ENCODE measurements around the gene DNER.
"Not testable (repeated sequence)": the region's sequence is repeated elsewhere in the genome, so short reads cannot be mapped to it uniquely, and the experiment has no call there.

Gene DNER

GRCh38 chr2:229559986-229560385 is 154.4 kb downstream of the DNER start:
- ATAC-seq = no peak

- ATAC-seq = no peak
Observed at GRCh38 chr2:229553091-229553490, 161.3 kb downstream of the DNER start.

DNA sequence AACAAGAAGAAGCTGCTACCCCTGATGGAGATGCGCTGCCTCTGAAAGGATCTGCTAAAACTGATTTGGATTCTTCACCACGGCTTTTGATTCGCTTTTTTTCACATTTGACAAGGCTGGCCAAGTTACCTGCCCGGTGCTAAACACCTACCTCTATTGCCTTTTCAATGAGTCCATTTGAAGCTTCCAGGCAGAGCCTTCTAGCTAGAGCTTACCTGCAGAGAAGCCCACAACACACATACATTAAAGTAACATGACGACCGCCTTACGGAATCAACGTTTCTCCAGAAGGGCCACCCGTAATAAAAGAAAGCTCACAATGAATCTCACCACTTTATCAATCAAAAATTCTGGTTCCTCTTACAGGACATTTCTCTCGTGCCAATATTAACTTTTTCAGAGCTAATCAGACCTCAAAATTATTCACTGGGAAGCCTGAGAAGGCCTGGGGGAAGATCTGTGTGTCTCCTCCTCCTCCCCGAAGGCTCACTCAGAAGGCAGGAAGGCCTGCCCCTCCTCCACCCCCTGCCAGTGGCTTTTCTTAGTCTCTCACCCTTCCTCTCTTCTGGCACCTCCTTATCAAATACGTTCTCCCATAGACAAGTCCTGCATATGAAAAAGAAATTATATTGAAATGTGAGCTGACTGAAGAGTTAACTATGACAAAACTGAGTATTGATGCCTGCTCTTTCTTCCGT is 171.0 kb downstream of the DNER start:
- ATAC-seq = no peak

DNA sequence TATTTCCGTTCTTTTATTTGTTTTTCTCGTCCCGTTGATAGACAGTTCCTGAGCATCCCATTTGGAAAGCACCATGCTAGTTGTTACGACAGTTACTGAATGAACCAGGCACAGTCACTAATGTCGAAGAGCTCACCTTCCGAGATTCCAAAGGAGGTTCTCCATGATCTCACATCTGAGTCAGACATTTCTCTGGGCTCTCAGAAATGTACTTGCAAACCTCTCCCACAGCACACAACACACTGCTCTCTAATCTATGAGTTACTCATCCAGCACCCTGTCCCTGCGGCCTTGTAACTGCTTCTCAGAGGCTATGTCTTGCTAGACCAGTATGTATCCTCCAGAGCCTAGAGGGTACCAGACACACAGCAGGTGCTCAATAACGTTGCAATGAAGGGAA is 174.7 kb downstream of the DNER start:
- no peak for ATAC-seq

- ATAC-seq = no peak
Observed at GRCh38 chr2:229531594-229531993, 182.8 kb downstream of the DNER start.

DNA sequence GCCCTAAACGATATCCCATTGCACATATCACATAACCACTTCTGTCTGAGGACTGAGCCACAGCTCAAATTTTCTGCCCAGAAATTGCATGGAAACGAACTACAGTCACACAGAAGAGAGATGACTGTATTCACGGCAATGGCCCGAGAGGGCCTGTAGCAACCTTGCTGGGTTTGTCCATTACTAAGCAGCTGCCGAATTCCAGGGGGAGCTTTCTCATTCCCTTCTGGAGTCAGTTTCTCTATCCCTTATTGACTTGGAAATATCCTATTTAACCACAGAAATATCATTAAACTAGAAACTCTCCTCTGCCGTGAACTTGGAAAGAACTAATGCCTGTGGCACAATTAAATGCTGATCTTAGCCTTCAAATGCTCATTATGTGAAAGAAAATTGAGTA is 183.9 kb downstream of the DNER start:
- no peak for ATAC-seq

GRCh38 chr2:229528846-229529245 is 185.5 kb downstream of the DNER start:
- ATAC-seq = no peak

GRCh38 chr2:229526951-229527350 is 187.4 kb downstream of the DNER start:
- ATAC-seq = no peak

- ATAC-seq = no peak
Observed at GRCh38 chr2:229524799-229525198, 189.6 kb downstream of the DNER start.

DNA sequence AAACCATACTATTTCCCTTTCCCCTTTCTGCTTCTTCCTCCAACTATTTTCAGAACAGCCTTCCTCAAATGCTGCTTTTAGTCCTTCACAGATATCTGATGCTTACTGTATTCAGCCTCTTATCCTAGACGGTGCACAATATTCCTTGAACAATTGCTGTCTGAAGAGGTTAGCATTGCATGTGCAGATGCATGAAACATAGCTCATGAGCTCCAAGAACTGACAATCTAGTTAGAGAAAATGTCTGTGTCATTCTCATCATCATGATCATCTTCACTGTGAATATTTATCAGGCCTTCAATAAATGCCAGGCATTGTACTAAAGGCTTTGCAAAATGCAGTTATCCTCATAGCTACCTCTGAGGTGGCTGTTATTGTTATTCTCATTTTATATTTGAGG is 190.7 kb downstream of the DNER start:
- ATAC-seq = no peak

- no peak for ATAC-seq
Observed at GRCh38 chr2:229521576-229521975, 192.8 kb downstream of the DNER start.

DNA sequence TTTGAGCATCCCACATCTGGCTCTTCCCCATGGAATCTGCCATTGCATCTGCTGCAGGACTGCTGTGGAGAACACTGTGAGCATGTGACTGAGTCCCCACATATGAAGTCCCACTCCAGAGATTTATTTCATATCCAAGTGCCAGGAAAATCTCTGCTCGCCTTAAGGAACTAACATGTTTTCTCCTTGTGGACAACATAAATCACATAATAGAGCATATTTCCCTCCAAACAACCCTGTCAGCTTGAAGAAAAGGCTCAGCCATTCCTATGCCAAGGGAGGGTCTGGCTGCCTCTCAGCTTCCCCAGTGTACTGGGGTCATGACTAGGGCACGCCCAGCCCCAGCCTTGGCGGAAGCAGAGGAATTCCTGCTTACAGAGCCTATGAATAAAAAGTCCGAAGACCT is 193.7 kb downstream of the DNER start:
- ATAC-seq = no peak

DNA sequence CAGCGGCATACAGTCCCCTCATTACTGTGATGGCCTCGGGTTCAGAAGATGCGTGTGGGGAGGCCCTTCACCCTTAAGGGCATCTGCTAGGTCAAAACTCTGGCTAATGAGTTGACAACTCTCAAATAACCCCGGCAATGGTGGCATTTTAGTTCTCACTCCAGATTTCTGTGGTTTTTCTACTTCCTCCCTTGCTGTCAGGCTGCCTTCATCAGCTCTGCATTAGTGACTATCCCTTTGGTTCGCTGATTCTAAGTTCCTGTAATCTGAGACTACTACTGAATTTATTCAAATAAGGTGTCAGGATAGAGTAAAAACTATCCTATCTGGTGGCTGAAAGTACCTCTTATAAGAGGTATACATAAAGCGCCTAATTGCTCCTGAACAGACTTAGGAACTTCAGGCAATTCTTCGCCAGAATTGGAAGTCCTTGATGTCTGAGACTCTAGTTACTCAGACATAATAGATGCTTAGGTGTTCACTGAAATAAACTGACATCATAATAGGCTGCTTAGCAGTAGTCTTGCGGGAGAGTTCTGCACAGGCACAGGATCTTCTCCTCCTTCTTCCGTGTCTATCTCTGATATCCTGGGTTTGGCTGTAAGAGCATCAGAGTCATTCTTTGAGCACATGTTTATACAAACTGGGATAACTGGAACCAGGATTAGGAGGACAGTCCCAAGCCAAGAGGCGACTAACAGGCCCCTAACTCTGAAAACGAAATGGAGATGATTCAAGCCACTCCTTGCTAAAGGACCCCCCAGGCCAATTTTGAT is 194.5 kb downstream of the DNER start:
- no peak for ATAC-seq

GRCh38 chr2:229514273-229514895 is 200.0 kb downstream of the DNER start:
- ATAC-seq = no peak

DNA sequence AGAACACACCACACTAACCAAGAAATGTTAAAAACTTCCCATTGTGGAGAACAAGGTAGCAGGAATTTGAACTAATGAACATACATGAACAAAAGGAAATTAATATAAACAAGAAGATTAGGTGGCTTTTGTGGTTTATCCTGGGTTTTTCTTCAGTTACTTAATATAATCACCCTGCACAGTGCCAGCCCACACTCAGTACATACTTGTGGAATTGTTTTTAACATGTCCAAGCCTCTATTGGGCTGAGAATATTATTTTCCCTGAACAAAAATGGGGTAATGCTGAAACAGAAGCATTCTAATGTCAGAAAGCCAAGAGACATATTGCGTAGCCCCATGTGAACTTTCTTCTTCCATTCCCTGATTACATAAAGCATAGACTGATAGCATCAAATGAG is 202.8 kb downstream of the DNER start:
- no peak for ATAC-seq

DNA sequence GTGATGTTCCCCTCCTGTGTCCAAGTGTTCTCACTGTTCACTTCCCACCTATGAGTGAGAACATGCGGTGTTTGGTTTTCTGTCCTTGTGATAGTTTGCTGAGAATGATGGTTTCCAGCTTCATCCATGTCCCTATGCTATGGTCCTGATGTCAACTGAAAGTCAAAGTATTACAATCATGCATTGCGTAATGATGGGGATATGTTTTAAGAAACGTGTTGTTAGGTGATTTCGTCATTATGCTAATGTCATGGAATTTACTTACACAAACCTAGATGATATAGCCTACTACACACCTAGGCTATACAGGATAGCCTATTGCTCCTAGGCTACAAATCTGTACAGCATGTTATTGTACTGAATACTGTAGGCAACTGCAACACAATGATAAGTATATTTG is 207.7 kb downstream of the DNER start:
- not testable (repeated sequence) for ATAC-seq

DNA sequence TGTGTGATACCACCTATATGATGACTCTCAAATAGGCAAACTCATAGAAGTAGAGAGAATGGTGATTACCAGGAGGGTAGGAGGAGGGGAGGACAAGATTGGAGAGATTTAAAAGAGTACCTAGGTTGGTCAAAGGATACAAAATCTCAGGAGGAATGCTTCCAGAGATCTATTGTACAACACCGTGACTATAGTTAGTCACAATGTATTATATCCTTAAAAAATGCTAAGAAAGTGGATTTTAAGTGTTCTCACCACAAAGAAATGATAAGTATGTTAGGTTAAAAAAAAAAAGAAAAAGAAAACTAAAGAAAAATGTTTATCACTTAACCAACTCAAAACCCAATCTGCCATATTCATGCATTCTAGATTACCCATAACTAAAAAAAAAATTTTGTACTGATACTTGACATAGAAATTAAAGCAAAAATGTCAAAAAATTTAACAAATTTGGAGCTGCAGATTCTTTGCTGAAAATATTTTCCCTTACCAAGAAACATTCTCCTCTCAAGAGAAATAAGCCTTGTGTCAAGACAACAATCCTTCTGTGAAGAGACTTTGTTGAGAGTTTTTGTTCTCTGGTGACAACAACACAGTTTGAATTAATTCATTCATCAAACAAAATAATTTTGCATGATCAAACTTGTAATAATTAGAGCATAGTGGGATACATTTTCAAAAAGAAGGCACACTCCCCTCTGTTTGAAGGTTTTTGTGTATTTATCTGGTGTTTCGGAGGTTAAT is 213.1 kb downstream of the DNER start:
- ATAC-seq = no peak

- no peak for ATAC-seq
Observed at GRCh38 chr2:229492034-229492433, 222.3 kb downstream of the DNER start.

- ATAC-seq = no peak
Observed at GRCh38 chr2:229490167-229490566, 224.2 kb downstream of the DNER start.

GRCh38 chr2:229489016-229489415 is 225.3 kb downstream of the DNER start:
- no peak for ATAC-seq

DNA sequence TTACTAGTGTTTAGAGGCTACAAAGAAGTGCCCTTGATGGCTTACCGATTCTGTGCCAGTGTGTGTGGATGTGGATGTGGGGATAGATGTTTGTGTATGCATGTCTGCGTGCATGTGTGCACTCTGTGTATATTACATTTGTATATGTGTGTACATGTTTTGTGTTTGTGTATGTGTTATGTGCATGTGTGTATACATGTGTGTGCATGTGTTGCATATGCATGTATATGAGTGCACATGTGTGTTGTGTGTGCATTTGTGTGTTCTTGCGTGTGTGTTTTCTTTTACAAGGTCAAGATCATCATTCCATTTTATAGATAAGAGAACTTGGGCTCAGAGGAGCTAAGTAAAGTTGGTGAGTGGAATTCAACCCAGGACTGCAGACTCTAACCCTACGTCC is 226.1 kb downstream of the DNER start:
- ATAC-seq = no peak

- ATAC-seq = no peak
Observed at GRCh38 chr2:229486673-229487072, 227.7 kb downstream of the DNER start.

DNA sequence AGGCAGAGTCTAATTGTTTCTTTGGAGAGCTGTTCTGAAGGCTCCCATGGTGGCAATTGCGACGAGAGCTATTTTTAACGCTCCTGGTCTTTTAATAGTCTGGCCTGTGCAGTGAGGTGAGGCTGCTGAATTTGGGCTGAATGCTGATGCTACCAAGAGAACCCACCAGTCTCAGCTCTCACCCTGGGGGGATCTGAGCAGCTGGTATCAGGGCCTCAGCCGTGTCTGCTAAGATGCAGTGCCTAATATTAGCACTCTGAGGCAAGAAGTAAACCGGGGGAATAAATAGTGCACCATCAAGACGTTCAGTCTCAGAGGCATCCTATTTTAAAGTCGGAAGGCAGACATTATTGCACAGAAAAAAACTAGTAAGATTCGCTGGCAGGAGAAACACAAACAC is 228.5 kb downstream of the DNER start:
- ATAC-seq = no peak

All from activated CD4-positive, CD25-positive, alpha-beta regulatory T cell treated with anti-CD3 and anti-CD28 coated beads, Interleukin-2, amount 50 U/mL, for 24 hours (primary cell).